Heart right ventricle (tissue), 16 donors: ENCODE data around the gene PRKAB1. TPM values are rescaled to one million over a fixed set of nuclear protein-coding genes. Genes with fewer than 3 reads are reported as not detected.
A peak's percentile ranks its signal among the peaks of the same experiment; 100 is the strongest.

Experiments
- ATAC-seq, 8 donors: fragments of 200-7000 bp; cut with Tn5 transposase; one replicate each; pipeline ENCODE4 v1.9.1; 2020; ENCODE audit warnings: mild to moderate bottlenecking in 8 of 8, moderate library complexity in 8 of 8, moderate number of reproducible peaks in 1 of 8
- DNase-seq, 2 donors: peaks; one replicate each; pipeline ENCODE4 v3.0.0-alpha.2; 2020
- H3K27ac ChIP-seq, 10 donors: fragments of 200-600 bp; sonication (generic) in 2 of 10; one replicate each; pipeline versions ENCODE4 v1.5.0 to v1.8.0; 2020 to 2022; ENCODE audit warnings: mild to moderate bottlenecking in 3 of 10
- H3K27me3 ChIP-seq, 7 donors: fragments of 200-600 bp; one replicate each; pipeline ENCODE4 v1.8.0; 2021 to 2022; ENCODE audit warnings: mild to moderate bottlenecking in 2 of 7
- H3K36me3 ChIP-seq, 9 donors: fragments of 200-600 bp; sonication (generic) in 1 of 9; one replicate each; pipeline versions ENCODE4 v1.5.0 to v1.8.0; 2020 to 2022; ENCODE audit warnings: mild to moderate bottlenecking in 2 of 9
- H3K4me1 ChIP-seq, 9 donors: fragments of 200-600 bp; sonication (generic) in 1 of 9; one replicate each; pipeline versions ENCODE4 v1.5.0 to v1.8.0; 2020 to 2022; ENCODE audit warnings: mild to moderate bottlenecking in 4 of 9
- H3K4me3 ChIP-seq, 10 donors: fragments of 200-600 bp; sonication (generic) in 2 of 10; one replicate each; pipeline versions ENCODE4 v1.5.0 to v1.8.0; 2020 to 2022; ENCODE audit warnings: mild to moderate bottlenecking in 7 of 10, moderate library complexity in 2 of 10
- H3K9me3 ChIP-seq, 11 donors: fragments of 200-600 bp in 10 of 11; sonication (generic) in 2 of 11; one replicate each; pipeline versions ENCODE4 v1.5.0 to v1.8.0; 2013 to 2022; ENCODE audit warnings: mild to moderate bottlenecking in 2 of 11, control low read depth in 1 of 11, moderate library complexity in 1 of 11
- CTCF ChIP-seq, 9 donors: fragments of 200-600 bp; sonication (generic) in 2 of 9; IDR thresholded peaks; one replicate each; pipeline versions ENCODE4 v1.5.0 to v1.8.0; 2021 to 2022; ENCODE audit warnings: antibody characterized with exemption in 9 of 9, mild to moderate bottlenecking in 5 of 9, moderate library complexity in 1 of 9
- WGBS, 2 donors: extraction: QIAGEN DNeasy Blood & Tissue Kit; methylation state at CpG; one replicate each; pipeline ENCODE4 v1.1.7; 2013; ENCODE audit warnings: inconsistent platforms in 1 of 2; 5-methylcytosine and 5-hydroxymethylcytosine counted together
- intact Hi-C, 10 donors: fragments of 100-400 bp; cut with DNase I; formaldehyde crosslinking; loops; one replicate each; pipeline versions ENCODE4 v1.11.1 to v1.14.2; 2022
- polyA plus RNA-seq, 2 donors: library from polyadenylated mRNA; stranded (reverse); fragments of 200-250 nt; gene quantifications; one replicate each; pipeline ENCODE4 v1.2.3, GENCODE V29; 2013
- total RNA-seq, 10 donors: library from RNA; stranded (reverse); fragmentation: NEBNext Ultra II Directional in 3 of 10; extraction: Animal tissue kit (Norgen Biotek cat#: 25700) in 3 of 10; gene quantifications; one replicate each; pipeline versions ENCODE4 v1.2.1 to v1.2.4, GENCODE V29; 2021 to 2023
- donor health status: Arrhythmogenic right ventricular cardiomyopathy.
- donor health status: ischemic (EF 13 %, LVEDD 7.1; RV severe dilation, severe dysfunction).
- donor health status: healthy with polysubstance abuse.
- donor health status: DM: no; HTN: yes; CAD: no.
- donor health status: DM: no; HTN: no; CAD: no.
- donor health status: ischemic (EF 25% LVEDD 6.9; RV normal size, moderate dysfunction).
- donor health status: ischemic (EF 25% LVEDD 5.7; RV mildly dilated, moderate dysfunction).
- donor health status: healthy.
- donor health status: DM: yes; HTN: yes; CAD: no.
- donor health status: Ischemic cardiomyopathy.
- donor health status: ischemic (EF 35%, LVEDD 5.7; RV mildly dilated, moderate dysfunction).
- donor health status: nonischemic (EF 11% LVEDD 7.7; RV severe dilation, severe dysfunction).
- donor health status: DM: yes; HTN: yes; CAD: no.
- donor health status: PGD.
- donor health status: ischemic (EF 29% LVEDD 5.4; RV normal size, mild dysfunction).
- donor health status: nonischemic (EF 23%, LVEDD 6.1; RV moderate dilation, normal function).

The PRKAB1 gene
- total and polyA plus RNA-seq, 12 donors = 8.6 to 14.5 (median 11.0) TPM

- H3K36me3 ChIP-seq = peaks cover 0 to 27% (median 0%) of the 10 kb centered on the region in 9 donors
- H3K4me3 ChIP-seq = no peak overlapping the region
- ATAC-seq = no peak
- 77 to 81% methylated on average over 4 of the region's 4 CpGs for WGBS, 2 donors
- no peak for DNase-seq
- TF ChIP-seq CTCF (IDR thresholded peaks at IDR 0.05) = no peak
- H3K27me3 ChIP-seq = no peaks in the 10 kb centered on the region
- no peak overlapping the region for H3K27ac ChIP-seq
- H3K9me3 ChIP-seq = no peaks in the 10 kb centered on the region
- H3K4me1 ChIP-seq = peaks cover 0 to 8% (median 7%) of the 10 kb centered on the region in 9 donors
- intact Hi-C loops = no loop called here
Measured at GRCh38 chr12:119721306-119721705, 53.4 kb downstream of the PRKAB1 start.

- ATAC-seq (peak in 1 of 8 donors; percentile 41), DNase-seq (no peak)
- H3K4me3 ChIP-seq = no peak overlapping the region
- peaks cover 0 to 6% (median 0%) of the 10 kb centered on the region in 9 donors for H3K36me3 ChIP-seq
- intact Hi-C loops = no loop called here
- no peaks in the 10 kb centered on the region for H3K9me3 ChIP-seq
- no peak for TF ChIP-seq CTCF (IDR thresholded peaks at IDR 0.05)
- peaks cover 0 to 5% (median 0%) of the 10 kb centered on the region in 9 donors for H3K4me1 ChIP-seq
- H3K27ac ChIP-seq = no peak overlapping the region
- WGBS, 2 donors = 89 to 97% methylated on average over 4 of the region's 4 CpGs
- no peaks in the 10 kb centered on the region for H3K27me3 ChIP-seq
Measured at GRCh38 chr12:119725523-119725922, 57.6 kb downstream of the PRKAB1 start.

GRCh38 chr12:119727600-119728443 is 59.9 kb downstream of the PRKAB1 start:
- no peak for TF ChIP-seq CTCF (IDR thresholded peaks at IDR 0.05)
- DNase-seq (no peak), ATAC-seq (no peak)
- no peaks in the 10 kb centered on the region for H3K36me3 ChIP-seq
- intact Hi-C loops = no loop called here
- no peak overlapping the region for H3K4me3 ChIP-seq
- H3K27me3 ChIP-seq = no peaks in the 10 kb centered on the region
- no peak overlapping the region for H3K27ac ChIP-seq
- 95 to 97% methylated on average over 3 of the region's 3 CpGs for WGBS, 2 donors
- H3K4me1 ChIP-seq = peaks cover 0 to 9% (median 0%) of the 10 kb centered on the region in 9 donors
- no peaks in the 10 kb centered on the region for H3K9me3 ChIP-seq

GRCh38 chr12:119728444-119728745 is 60.5 kb downstream of the PRKAB1 start:
- no peaks in the 10 kb centered on the region for H3K27me3 ChIP-seq
- intact Hi-C loops = no loop called here
- DNase-seq (no peak), ATAC-seq (no peak)
- H3K27ac ChIP-seq = no peak overlapping the region
- peaks cover 0 to 9% (median 0%) of the 10 kb centered on the region in 9 donors for H3K4me1 ChIP-seq
- H3K4me3 ChIP-seq = no peak overlapping the region
- no peak for TF ChIP-seq CTCF (IDR thresholded peaks at IDR 0.05)
- H3K36me3 ChIP-seq = no peaks in the 10 kb centered on the region
- H3K9me3 ChIP-seq = no peaks in the 10 kb centered on the region
- 51 to 61% methylated on average over 6 of the region's 6 CpGs for WGBS, 2 donors
